ENCODE measurements around the gene STOX2. TPM values are rescaled to one million over a fixed set of nuclear protein-coding genes. Genes with fewer than 3 reads are reported as not detected.

STOX2 gene
- polyA plus RNA-seq, 12 donors, result 4.8 to 12.6 (median 5.7) TPM; not detected in 1

- no peak for DNase-seq
These were observed 161.6 kb downstream of the STOX2 start for GRCh38 chr4:184066584-184067300.

GRCh38 chr4:184067931-184068554, 162.9 kb downstream of the STOX2 start:
- DNase-seq, result no peak

Other genes with a start within 250 kb of the STOX2 start
- gene RWDD4, start 246.1 kb upstream of the STOX2 start, polyA plus RNA-seq (ENCODE audit: insufficient read length in 12 of 12), result 10 to 100 TPM in 11 of 12 donors, not detected in 1; 24.0 to 39.6 (median 35.9) TPM
- gene TRAPPC11, start 246.0 kb upstream of the STOX2 start, polyA plus RNA-seq (ENCODE audit: insufficient read length in 12 of 12), result 10 to 100 TPM in 11 of 12 donors, not detected in 1; 22.4 to 41.9 (median 32.3) TPM